Measurements from ENCODE around the gene MRPL22. TPM values are rescaled to one million over a fixed set of nuclear protein-coding genes. Genes with fewer than 3 reads are reported as not detected.
A peak's percentile ranks its signal among the peaks of the same experiment; 100 is the strongest.

Gene MRPL22
- total and polyA plus RNA-seq, 2 of the 13 experiments (the other 11 are each of a cell fraction or from before 2014, with no cell fraction given), result 66.8 to 84.8 TPM

DNA sequence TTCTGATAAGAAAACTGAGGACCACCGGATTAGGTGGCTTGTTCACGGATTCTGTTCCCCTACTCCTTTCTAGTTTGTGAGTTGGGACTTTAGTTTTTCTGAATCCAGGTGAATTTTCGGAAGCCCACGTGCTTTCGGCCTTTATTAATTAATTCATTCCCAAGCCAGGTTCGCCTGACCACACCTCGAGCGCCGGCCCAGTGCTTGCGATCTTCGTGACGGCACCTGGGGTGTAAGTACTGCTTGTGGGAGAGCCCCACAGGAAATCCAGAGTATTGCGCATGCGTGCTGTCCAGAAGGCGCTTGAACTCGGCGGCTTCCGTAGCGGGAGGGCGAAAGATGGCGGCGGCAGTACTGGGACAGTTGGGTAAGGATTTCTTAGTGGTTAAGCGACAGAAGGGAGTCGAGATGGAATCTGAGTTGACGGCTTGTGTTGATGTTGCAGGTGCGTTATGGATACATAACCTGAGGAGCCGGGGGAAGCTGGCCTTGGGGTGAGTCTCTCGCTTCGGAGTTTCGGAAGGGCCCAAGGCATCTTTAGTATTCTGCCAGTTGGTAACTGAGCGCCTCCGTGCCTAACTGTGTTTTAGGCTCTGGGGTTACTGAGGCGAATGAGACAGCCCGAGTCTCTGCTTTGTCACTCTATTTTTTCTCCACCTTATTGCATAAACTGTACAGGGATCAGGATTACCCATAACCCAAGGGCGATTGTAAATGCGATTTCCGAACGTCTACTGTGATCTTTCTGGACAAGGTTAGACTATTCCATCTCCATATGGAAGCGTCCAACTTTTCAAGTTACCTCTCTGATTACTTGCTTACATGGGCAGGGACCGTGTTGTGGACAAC, at the start of gene MRPL22 (continued):
- TF ChIP-seq RFX5 (IDR thresholded peaks at IDR 0.05; ENCODE audit: low read depth, low read length), result no peak
- TF ChIP-seq SIX4 (CRISPR knock-in tag; IDR thresholded peaks at IDR 0.05), result no peak
- TF ChIP-seq RXRB (CRISPR knock-in tag; IDR thresholded peaks at IDR 0.05; ENCODE audit: borderline replicate concordance), result peak; percentile 43
- peak; percentile 60 for TF ChIP-seq SRSF1 (optimal IDR thresholded peaks at IDR 0.05; ENCODE audit: low read depth, low read length)
- no peak; the same call in 1 of the 2 replicates for TF ChIP-seq TOPORS (CRISPR knock-in tag; IDR thresholded peaks at IDR 0.05)
- peak; percentile 65; the same call in 1 of the 2 replicates for TF ChIP-seq ZNF580 (CRISPR knock-in tag; IDR thresholded peaks at IDR 0.05; ENCODE audit: borderline replicate concordance, low read depth)
- TF ChIP-seq STAT6 (CRISPR knock-in tag; IDR thresholded peaks at IDR 0.05; ENCODE audit: borderline replicate concordance), result no peak
- TF ChIP-seq ZNF17 (CRISPR knock-in tag; IDR thresholded peaks at IDR 0.05), result no peak
- no peak for TF ChIP-seq SNRNP70 (IDR thresholded peaks at IDR 0.05; ENCODE audit: low read depth, low read length)
- no peak for TF ChIP-seq ATAD3A (CRISPR knock-in tag; IDR thresholded peaks at IDR 0.05)
- no peak; the same call in 1 of the 2 replicates for TF ChIP-seq ZNF317 (CRISPR knock-in tag; IDR thresholded peaks at IDR 0.05)
- TF ChIP-seq, protein P1, sequence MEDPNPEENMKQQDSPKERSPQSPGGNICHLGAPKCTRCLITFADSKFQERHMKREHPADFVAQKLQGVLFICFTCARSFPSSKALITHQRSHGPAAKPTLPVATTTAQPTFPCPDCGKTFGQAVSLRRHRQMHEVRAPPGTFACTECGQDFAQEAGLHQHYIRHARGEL (CRISPR knock-in tag; IDR thresholded peaks at IDR 0.05), result no peak
- TF ChIP-seq ZNF124 (CRISPR knock-in tag; IDR thresholded peaks at IDR 0.05), result peak; percentile 32; the same call in 1 of the 2 replicates
- 0 out of 2 replicates have a peak, but pooled peaks have one; percentile 40 for TF ChIP-seq MYNN (CRISPR knock-in tag; IDR thresholded peaks at IDR 0.05; ENCODE audit: low read depth)
- TF ChIP-seq ZSCAN5A (CRISPR knock-in tag; IDR thresholded peaks at IDR 0.05; ENCODE audit: borderline replicate concordance), result peak; percentile 66; the same call in 1 of the 2 replicates
- TF ChIP-seq HMGXB4 (CRISPR knock-in tag; IDR thresholded peaks at IDR 0.05; ENCODE audit: borderline replicate concordance in 1 of 2, low read depth in 1 of 2), result peak in 1 of 2 experiments; percentile 72; a peak in 3 of 4 replicates
- TF ChIP-seq PLSCR1 (CRISPR knock-in tag; IDR thresholded peaks at IDR 0.05; ENCODE audit: borderline replicate concordance), result no peak
- TF ChIP-seq CHD2 (IDR thresholded peaks at IDR 0.05; ENCODE audit: low read depth, low read length), result no peak
- TF ChIP-seq FOXO1 (CRISPR knock-in tag; IDR thresholded peaks at IDR 0.05), result 0 out of 2 replicates have a peak, but pooled peaks have one; percentile 18
- no peak for TF ChIP-seq SP1 (IDR thresholded peaks at IDR 0.05)
- no peak for TF ChIP-seq SP1 (CRISPR knock-in tag; IDR thresholded peaks at IDR 0.05)
- TF ChIP-seq ZNF350 (CRISPR knock-in tag; IDR thresholded peaks at IDR 0.05; ENCODE audit: borderline replicate concordance, low read depth), result peak; percentile 78
